ENCODE measurements around the gene STARD8. TPM values are rescaled to one million over a fixed set of nuclear protein-coding genes. Genes with fewer than 3 reads are reported as not detected.
"Not testable (repeated sequence)": the region's sequence is repeated elsewhere in the genome, so short reads cannot be mapped to it uniquely, and the experiment has no call there.

Gene STARD8
- polyA plus RNA-seq, 1 donor from 2014 or later = 0.09 TPM

- H3K4me3 ChIP-seq (ENCODE audit: low read length) = no peak overlapping the region
- no peak overlapping the region for H3K9ac ChIP-seq (ENCODE audit: low read length)
- no peak overlapping the region for H3K4me2 ChIP-seq (ENCODE audit: low read length)
- H2AFZ ChIP-seq (ENCODE audit: low read depth, low read length) = no peak overlapping the region
- H3K27ac ChIP-seq (ENCODE audit: low read length) = no peak overlapping the region
- no peaks in the 10 kb centered on the region for H3K79me2 ChIP-seq (replicated peaks; ENCODE audit: insufficient read depth, low read length)
- H4K20me1 ChIP-seq (ENCODE audit: insufficient read depth) = no peaks in the 10 kb centered on the region
- H3K27me3 ChIP-seq (ENCODE audit: insufficient read depth, low read depth, low read length) = no peaks in the 10 kb centered on the region
- H3K9me3 ChIP-seq (ENCODE audit: low read length) = no peaks in the 10 kb centered on the region
- no peaks in the 10 kb centered on the region for H3F3A ChIP-seq (ENCODE audit: insufficient read depth, low read length, poor library complexity, severe bottlenecking)
- H3K9me2 ChIP-seq (ENCODE audit: insufficient read depth, low read length) = no peaks in the 10 kb centered on the region
- no peaks in the 10 kb centered on the region for H3K36me3 ChIP-seq (ENCODE audit: insufficient read depth, low read length)
- no peak for TF ChIP-seq RAD21 (conservative IDR thresholded peaks at IDR 0.05)
- no peak for TF ChIP-seq EZH2 (IDR thresholded peaks at IDR 0.05; ENCODE audit: borderline replicate concordance, insufficient read depth, low read length, poor library complexity, severe bottlenecking)
- TF ChIP-seq POLR2AphosphoS5 (IDR thresholded peaks at IDR 0.05) = no peak
- TF ChIP-seq EP300 (conservative IDR thresholded peaks at IDR 0.05; ENCODE audit: poor library complexity, severe bottlenecking) = no peak
- no peak for TF ChIP-seq SMC3 (conservative IDR thresholded peaks at IDR 0.05; ENCODE audit: poor library complexity)
- TF ChIP-seq, protein P1, sequence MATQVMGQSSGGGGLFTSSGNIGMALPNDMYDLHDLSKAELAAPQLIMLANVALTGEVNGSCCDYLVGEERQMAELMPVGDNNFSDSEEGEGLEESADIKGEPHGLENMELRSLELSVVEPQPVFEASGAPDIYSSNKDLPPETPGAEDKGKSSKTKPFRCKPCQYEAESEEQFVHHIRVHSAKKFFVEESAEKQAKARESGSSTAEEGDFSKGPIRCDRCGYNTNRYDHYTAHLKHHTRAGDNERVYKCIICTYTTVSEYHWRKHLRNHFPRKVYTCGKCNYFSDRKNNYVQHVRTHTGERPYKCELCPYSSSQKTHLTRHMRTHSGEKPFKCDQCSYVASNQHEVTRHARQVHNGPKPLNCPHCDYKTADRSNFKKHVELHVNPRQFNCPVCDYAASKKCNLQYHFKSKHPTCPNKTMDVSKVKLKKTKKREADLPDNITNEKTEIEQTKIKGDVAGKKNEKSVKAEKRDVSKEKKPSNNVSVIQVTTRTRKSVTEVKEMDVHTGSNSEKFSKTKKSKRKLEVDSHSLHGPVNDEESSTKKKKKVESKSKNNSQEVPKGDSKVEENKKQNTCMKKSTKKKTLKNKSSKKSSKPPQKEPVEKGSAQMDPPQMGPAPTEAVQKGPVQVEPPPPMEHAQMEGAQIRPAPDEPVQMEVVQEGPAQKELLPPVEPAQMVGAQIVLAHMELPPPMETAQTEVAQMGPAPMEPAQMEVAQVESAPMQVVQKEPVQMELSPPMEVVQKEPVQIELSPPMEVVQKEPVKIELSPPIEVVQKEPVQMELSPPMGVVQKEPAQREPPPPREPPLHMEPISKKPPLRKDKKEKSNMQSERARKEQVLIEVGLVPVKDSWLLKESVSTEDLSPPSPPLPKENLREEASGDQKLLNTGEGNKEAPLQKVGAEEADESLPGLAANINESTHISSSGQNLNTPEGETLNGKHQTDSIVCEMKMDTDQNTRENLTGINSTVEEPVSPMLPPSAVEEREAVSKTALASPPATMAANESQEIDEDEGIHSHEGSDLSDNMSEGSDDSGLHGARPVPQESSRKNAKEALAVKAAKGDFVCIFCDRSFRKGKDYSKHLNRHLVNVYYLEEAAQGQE (IDR thresholded peaks at IDR 0.05; ENCODE audit: borderline replicate concordance) = no peak
- no peak for TF ChIP-seq TAF1 (IDR thresholded peaks at IDR 0.05; ENCODE audit: low read depth)
- TF ChIP-seq MXI1 (conservative IDR thresholded peaks at IDR 0.05; ENCODE audit: poor library complexity, severe bottlenecking) = no peak
- TF ChIP-seq, protein P2, sequence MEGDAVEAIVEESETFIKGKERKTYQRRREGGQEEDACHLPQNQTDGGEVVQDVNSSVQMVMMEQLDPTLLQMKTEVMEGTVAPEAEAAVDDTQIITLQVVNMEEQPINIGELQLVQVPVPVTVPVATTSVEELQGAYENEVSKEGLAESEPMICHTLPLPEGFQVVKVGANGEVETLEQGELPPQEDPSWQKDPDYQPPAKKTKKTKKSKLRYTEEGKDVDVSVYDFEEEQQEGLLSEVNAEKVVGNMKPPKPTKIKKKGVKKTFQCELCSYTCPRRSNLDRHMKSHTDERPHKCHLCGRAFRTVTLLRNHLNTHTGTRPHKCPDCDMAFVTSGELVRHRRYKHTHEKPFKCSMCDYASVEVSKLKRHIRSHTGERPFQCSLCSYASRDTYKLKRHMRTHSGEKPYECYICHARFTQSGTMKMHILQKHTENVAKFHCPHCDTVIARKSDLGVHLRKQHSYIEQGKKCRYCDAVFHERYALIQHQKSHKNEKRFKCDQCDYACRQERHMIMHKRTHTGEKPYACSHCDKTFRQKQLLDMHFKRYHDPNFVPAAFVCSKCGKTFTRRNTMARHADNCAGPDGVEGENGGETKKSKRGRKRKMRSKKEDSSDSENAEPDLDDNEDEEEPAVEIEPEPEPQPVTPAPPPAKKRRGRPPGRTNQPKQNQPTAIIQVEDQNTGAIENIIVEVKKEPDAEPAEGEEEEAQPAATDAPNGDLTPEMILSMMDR (IDR thresholded peaks at IDR 0.05; ENCODE audit: poor library complexity, severe bottlenecking) = no peak
Measured at GRCh38 chrX:68627986-68628385, 19.5 kb upstream of the STARD8 start.

DNA sequence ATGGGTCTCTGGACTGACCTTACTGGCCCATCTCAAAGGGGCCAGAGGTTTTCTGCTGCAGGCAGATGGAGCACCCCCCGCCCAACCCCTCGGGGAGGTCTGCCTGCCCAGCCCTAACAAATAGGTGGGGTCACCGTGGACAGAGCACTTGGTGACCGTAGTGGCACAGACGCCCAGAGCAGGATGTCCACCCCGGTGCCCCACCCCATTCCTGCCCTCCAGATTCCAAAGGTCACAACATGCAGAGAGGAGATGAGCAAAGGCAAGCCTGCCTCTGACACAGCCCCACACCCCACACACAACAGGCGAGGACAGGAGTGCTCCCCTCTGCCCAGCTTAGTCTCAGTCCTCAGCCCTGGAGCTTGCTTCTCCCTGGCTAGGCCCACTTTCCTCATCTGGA lies 17.5 kb upstream of the STARD8 start:
- not testable (repeated sequence) for H3K4me3 ChIP-seq (ENCODE audit: low read length); H2AFZ ChIP-seq (ENCODE audit: low read depth, low read length); H3K9me2 ChIP-seq (ENCODE audit: insufficient read depth, low read length); H3K9ac ChIP-seq (ENCODE audit: low read length); H4K20me1 ChIP-seq (ENCODE audit: insufficient read depth); H3K27me3 ChIP-seq (ENCODE audit: insufficient read depth, low read depth, low read length); H3K9me3 ChIP-seq (ENCODE audit: low read length); H3K4me2 ChIP-seq (ENCODE audit: low read length); H3K36me3 ChIP-seq (ENCODE audit: insufficient read depth, low read length); H3F3A ChIP-seq (ENCODE audit: insufficient read depth, low read length, poor library complexity, severe bottlenecking); H3K27ac ChIP-seq (ENCODE audit: low read length); H3K79me2 ChIP-seq (replicated peaks; ENCODE audit: insufficient read depth, low read length)

DNA sequence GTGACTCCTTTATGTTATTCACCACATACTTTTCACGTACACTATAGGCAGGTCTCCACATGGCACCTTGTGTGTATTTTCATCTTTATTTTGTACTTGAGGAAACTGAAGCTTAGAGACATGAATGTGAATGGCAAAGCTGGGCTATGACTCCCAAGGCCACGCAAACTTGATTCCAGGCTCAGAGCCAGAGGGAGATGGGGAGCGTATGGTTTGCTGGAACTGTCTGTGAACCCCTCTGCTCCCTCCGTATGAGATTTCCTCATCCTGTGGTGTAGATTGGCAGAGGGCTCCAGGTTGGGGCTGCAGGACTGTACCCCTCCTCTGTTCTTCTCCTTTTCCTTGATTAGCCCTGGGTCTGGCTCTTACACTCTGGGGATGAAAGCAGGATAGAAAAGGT lies 16.1 kb upstream of the STARD8 start:
- Histone ChIP-seq H3K4me3 (ENCODE audit: low read length) (no peak overlapping the region), H4K20me1 (ENCODE audit: insufficient read depth) (no peaks in the 10 kb centered on the region), H2AFZ (ENCODE audit: low read depth, low read length) (no peak overlapping the region), H3K27ac (ENCODE audit: low read length) (no peak overlapping the region), H3K27me3 (ENCODE audit: insufficient read depth, low read depth, low read length) (no peaks in the 10 kb centered on the region), H3K9ac (ENCODE audit: low read length) (no peak overlapping the region), H3K79me2 (replicated peaks; ENCODE audit: insufficient read depth, low read length) (no peaks in the 10 kb centered on the region), H3K36me3 (ENCODE audit: insufficient read depth, low read length) (no peaks in the 10 kb centered on the region), H3K4me2 (ENCODE audit: low read length) (no peak overlapping the region), H3F3A (ENCODE audit: insufficient read depth, low read length, poor library complexity, severe bottlenecking) (no peaks in the 10 kb centered on the region), H3K9me3 (ENCODE audit: low read length) (no peaks in the 10 kb centered on the region), H3K9me2 (ENCODE audit: insufficient read depth, low read length) (no peaks in the 10 kb centered on the region)
- TF ChIP-seq, protein P1 (IDR thresholded peaks at IDR 0.05; ENCODE audit: borderline replicate concordance) = no peak
- TF ChIP-seq SMC3 (conservative IDR thresholded peaks at IDR 0.05; ENCODE audit: poor library complexity) (no peak), TAF1 (IDR thresholded peaks at IDR 0.05; ENCODE audit: low read depth) (no peak), RAD21 (conservative IDR thresholded peaks at IDR 0.05) (no peak), EP300 (conservative IDR thresholded peaks at IDR 0.05; ENCODE audit: poor library complexity, severe bottlenecking) (no peak), MXI1 (conservative IDR thresholded peaks at IDR 0.05; ENCODE audit: poor library complexity, severe bottlenecking) (no peak), EZH2 (IDR thresholded peaks at IDR 0.05; ENCODE audit: borderline replicate concordance, insufficient read depth, low read length, poor library complexity, severe bottlenecking) (no peak), POLR2AphosphoS5 (IDR thresholded peaks at IDR 0.05) (no peak)
- TF ChIP-seq, protein P2 (IDR thresholded peaks at IDR 0.05; ENCODE audit: poor library complexity, severe bottlenecking) = no peak
